GM19035 (cell line): ENCODE measurements around the gene ADARB1.

Experiments
- ATAC-seq: cut with Tn5 transposase; IDR thresholded peaks from one replicate; pipeline ENCODE4 v1.9.1; 2021; ENCODE audit not compliant: unreplicated experiment

Gene ADARB1

GRCh38 chr21:45190013-45190412, 115.6 kb downstream of the ADARB1 start:
- no peak for ATAC-seq

DNA sequence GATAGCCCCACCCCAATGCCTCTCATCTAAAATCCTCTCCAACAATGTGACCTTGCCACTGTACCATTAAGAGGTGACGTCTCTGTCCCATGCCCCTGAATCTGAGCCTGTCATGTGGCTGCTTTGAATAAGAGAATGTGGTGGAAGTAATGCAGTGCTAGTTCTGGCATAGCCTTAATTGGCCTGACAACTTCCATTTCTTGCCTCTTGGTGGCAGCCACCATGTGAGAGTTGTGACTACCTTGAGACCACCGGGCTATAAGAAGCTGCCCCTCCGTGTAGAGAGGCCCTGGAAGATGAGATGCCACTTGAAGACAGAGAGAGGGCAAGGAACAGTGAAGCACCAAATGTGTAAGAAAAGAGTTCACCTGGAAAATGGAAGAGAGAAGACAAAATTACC, 118.0 kb downstream of the ADARB1 start:
- no peak for ATAC-seq

DNA sequence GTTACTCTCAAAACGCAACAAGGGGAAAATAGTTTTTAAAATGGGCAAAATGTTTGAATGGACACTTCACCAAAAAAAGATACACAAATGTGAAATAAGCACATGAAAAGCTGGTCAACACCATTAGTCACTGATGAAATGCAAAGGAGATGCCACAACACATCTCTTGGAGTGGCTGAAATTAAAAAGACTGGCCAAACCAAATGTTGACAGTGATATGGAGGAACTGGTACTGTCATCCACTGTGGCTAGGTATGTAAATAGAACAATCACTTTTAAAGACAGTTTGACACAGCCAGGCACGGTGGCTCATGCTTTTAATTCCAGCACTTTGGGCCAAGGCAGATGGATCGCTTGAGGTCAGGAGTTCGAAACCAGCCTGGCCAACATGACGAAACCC, 122.2 kb downstream of the ADARB1 start:
- ATAC-seq: no peak

DNA sequence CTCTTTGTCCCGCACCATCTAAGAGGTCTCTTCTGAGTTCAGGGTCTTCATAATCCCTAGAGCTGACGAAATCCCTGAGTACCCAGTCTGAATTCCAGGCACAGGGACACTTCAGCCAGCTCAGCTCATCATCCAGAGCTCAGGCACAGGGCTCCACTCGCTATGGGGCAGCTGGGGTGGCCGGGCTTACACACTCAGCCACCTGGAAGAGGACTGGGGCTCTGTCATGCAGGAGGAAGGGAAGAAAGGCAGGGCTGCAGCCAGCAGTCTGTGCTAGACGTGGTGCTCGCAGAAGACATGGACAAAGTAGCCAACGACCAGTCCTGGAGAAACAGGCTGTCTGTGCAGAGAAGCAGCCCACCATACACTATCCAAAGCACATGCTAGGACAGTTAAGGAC, 124.8 kb downstream of the ADARB1 start:
- ATAC-seq: no peak

DNA sequence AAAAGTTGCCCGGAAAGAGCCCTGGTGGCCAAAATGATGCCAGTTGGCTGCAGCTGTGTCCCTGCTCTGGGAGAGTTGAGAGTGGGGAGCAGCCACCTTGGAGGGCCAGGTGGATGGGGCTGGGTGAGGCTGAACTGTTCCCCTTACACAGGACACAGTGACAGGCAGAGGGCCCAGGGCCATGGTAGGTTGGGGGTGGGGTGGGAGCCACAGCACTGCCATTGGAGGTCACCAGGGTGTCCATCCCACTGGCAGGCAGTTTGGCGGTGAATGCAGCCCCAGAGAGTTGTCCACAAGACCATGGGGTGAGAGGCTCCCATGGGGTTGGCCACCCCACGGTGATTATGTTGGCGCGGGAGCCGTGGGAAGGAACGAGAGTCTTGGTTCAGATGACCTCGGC, 125.7 kb downstream of the ADARB1 start:
- ATAC-seq: no peak

GRCh38 chr21:45200581-45201296, 126.4 kb downstream of the ADARB1 start:
- ATAC-seq: no peak

DNA sequence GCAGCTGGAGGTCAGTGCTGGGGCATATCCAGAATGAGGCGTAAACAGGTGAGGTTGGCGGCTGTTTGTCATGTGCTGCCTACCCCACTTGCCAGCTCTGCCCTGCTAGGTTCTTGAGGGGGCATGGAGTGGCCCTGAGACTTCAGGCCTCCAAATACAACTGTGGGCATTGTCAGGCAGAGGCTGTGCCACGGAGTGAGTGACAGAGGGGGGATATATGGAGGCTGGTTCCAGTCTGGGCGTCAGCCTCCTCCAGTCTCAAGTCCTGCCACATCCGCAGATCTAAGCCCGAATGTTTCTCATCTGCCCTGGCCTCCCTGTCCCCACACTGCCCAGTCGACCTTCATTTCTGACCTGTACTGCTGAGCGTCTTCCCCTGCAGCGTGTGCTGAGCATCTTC, 128.0 kb downstream of the ADARB1 start:
- no peak for ATAC-seq

GRCh38 chr21:45202889-45203288, 128.5 kb downstream of the ADARB1 start:
- ATAC-seq: no peak

GRCh38 chr21:45203983-45204382, 129.6 kb downstream of the ADARB1 start:
- ATAC-seq: no peak

- no peak for ATAC-seq
These were observed 130.0 kb downstream of the ADARB1 start for GRCh38 chr21:45204395-45204794.

GRCh38 chr21:45207839-45208626, 133.7 kb downstream of the ADARB1 start:
- ATAC-seq: no peak

DNA sequence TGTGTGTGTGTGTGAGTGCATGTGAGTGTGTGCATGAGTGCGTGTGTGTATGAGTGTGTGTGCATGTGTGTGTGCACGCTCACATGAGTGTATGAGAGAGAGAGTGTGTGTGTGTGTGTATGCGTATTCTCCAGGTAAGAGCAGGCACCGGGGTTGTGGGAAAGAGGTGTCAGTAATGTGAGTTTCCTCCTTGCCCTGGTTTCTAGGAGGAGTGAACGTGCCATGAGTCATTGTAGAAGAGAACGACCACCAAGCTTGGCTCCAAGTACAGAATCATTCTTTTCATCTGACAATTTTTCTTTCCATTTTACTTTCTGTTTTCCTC, 134.2 kb downstream of the ADARB1 start:
- ATAC-seq: no peak

- ATAC-seq: no peak
These were observed 134.7 kb downstream of the ADARB1 start for GRCh38 chr21:45209046-45209445.

DNA sequence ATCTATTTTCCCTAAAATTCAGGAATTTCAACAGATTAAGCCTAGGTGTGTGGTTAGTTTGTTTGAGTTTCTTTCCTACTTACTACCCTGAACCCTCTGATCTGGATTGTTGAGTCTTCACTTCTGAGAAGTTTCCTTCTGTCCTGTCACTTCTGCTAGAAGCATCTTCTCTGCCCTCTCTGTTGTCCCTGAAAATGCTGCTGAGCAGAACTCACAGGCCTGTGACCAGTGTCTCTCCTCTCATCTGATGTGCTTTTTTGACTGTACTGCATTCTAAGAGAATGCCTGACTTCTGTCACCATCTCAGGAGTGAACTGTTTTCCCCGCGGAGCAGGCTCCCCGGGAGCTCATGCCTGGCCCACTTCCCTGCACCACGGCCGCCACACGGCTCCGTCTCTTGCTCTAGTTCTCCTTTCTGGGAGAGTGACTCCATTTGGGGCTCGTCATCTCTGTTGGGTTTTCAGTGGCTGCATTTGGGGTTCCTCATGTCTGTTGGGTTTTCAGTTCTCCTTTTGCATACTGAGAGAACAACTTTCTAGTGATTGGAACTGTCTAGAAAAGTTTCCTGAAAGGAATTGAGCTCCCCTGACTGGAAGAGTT, 135.4 kb downstream of the ADARB1 start:
- ATAC-seq: no peak

DNA sequence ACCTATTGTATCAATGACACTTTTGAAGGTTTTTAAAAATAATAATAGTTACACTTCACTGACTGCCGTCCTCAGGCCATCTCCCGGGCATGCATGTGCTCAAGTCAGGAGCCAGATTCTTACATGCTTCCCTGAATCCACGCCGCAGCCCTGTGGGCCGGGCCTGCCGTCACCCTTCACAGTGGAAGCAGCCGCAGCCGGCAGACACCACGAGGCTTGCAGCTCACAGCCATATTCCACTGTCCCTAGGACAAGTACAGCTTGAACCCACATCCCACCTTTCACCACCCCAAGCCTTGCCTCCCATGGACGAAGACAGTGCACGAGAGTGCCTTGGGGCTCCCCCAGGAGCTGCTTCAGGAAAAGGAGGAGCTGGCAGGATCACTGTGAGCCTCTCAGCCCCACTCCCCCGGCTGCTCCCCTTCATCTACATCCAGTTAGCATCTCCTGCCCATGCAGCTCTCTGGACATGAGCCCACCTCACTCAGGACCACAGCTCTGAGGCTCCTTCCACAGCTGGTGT, 136.1 kb downstream of the ADARB1 start:
- no peak for ATAC-seq

DNA sequence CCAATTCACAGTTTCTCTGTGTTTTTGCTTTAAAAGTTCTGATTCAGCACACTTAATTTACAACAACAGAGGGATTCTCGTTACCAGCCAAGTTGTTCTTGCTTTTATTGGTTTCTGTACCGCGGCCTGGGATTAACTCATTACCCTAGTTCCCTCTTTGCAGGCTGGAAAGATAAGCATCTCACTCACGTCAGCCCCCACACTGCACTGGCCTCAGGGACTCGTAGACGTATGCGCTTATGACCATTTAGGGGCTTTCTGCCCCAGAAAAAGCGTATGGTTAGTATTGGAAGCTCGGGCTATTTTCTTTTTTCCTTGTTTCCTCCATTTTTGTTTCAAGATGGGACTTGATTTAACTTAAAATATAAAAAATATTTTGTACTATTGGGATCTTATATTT, 137.3 kb downstream of the ADARB1 start:
- no peak for ATAC-seq

DNA sequence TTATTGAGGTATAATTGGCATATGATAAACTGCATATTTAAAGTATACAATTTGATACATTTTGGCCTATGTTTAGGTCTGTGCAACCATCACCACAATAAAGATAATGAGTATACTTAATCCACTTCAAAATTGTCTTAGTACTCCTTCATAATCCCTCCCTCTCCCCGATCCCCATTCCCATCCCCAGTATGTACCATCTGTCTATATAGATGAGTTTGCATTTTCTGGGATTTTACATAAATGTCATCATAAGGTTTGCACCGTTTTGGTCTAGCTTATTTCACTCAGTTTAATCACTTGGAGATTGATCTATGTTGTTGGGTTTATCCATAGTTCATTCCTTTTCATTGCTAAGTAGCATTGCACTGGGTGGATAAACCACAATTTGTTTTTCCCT, 139.0 kb downstream of the ADARB1 start:
- no peak for ATAC-seq

- no peak for ATAC-seq
These were observed 140.8 kb downstream of the ADARB1 start for GRCh38 chr21:45215213-45215612.

DNA sequence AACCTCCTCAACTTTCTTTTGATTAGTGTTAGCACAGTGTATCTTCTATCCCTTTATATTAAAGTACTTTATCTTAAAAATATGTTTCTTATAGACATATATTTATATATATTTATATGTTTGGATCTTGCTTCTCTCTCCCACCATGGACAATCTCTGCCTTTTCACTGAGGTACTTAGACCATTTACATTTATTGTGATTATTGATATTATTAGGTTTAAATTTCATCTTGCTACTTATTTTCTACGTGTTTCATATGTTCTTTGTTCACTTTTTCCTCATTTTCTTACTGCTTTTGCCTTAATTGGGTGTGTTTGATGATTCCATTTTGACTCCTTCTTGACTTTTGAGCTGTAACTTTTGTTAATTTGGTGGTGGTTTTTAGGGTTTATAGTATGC, 142.6 kb downstream of the ADARB1 start:
- ATAC-seq: no peak

GRCh38 chr21:45219517-45219916, 145.1 kb downstream of the ADARB1 start:
- ATAC-seq: no peak

GRCh38 chr21:45220071-45220481, 145.7 kb downstream of the ADARB1 start:
- no peak for ATAC-seq
